ENCODE measurements around the gene SMC3.

DNA sequence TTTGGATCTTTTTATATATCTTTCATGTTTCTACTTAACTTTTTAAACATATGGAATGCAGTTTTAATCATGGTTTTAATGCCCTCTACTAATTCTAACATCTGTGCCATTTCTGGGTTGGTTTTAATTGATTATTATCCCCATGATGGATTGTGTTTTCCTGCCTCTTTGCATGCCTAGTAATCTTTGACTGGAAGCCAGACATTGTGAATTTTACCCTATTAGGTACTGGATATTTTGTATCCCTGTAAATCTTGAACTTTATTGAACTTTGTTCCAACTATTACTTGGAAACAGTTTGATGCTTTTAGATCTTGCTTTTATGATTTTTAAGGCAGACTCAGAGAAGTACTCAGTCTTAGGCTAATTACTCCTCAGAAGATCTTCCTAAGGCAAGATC lies 60.7 kb downstream of the SMC3 start:
- no peak for TF ChIP-seq POLR2A (IDR thresholded peaks at IDR 0.05)
- TF ChIP-seq, protein P1, sequence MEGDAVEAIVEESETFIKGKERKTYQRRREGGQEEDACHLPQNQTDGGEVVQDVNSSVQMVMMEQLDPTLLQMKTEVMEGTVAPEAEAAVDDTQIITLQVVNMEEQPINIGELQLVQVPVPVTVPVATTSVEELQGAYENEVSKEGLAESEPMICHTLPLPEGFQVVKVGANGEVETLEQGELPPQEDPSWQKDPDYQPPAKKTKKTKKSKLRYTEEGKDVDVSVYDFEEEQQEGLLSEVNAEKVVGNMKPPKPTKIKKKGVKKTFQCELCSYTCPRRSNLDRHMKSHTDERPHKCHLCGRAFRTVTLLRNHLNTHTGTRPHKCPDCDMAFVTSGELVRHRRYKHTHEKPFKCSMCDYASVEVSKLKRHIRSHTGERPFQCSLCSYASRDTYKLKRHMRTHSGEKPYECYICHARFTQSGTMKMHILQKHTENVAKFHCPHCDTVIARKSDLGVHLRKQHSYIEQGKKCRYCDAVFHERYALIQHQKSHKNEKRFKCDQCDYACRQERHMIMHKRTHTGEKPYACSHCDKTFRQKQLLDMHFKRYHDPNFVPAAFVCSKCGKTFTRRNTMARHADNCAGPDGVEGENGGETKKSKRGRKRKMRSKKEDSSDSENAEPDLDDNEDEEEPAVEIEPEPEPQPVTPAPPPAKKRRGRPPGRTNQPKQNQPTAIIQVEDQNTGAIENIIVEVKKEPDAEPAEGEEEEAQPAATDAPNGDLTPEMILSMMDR (IDR thresholded peaks at IDR 0.05), result no peak

Measured in esophagus squamous epithelium (tissue), 4 donors.